Stimulated activated CD4-positive, alpha-beta T cell treated with anti-CD3 and anti-CD28 coated beads, TNF-alpha, amount 100 ng/mL, for 1 hour (primary cell): Measurements from ENCODE around the gene MMUT.
A peak's percentile ranks its signal among the peaks of the same experiment; 100 is the strongest.
"Not testable (repeated sequence)": the region's sequence is repeated elsewhere in the genome, so short reads cannot be mapped to it uniquely, and the experiment has no call there.

Experiments used
- DNase-seq, 3 donors: peaks; one replicate each; pipeline ENCODE4 v3.0.0-alpha.2; 2020; ENCODE audit warnings: low read depth in 3 of 3, low spot score in 1 of 3

The MMUT gene

GRCh38 chr6:49430187-49430586, 32.9 kb downstream of the MMUT start:
- no peak for DNase-seq

- no peak for DNase-seq
Measured at GRCh38 chr6:49423817-49424216, 39.2 kb downstream of the MMUT start.

- no peak for DNase-seq
Measured at GRCh38 chr6:49416195-49416594, 46.9 kb downstream of the MMUT start.

GRCh38 chr6:49415358-49415757, 47.7 kb downstream of the MMUT start:
- no peak for DNase-seq

GRCh38 chr6:49410564-49410963, 52.5 kb downstream of the MMUT start:
- no peak for DNase-seq

GRCh38 chr6:49409951-49410542, 53.0 kb downstream of the MMUT start:
- DNase-seq: peak in 2 of 3 donors; percentile 2 to 44

- DNase-seq: no peak
Measured at GRCh38 chr6:49406250-49406970, 56.6 kb downstream of the MMUT start.

- no peak for DNase-seq
Measured at GRCh38 chr6:49401063-49401462, 62.0 kb downstream of the MMUT start.

GRCh38 chr6:49386667-49387508, 76.2 kb downstream of the MMUT start:
- not testable (repeated sequence) for DNase-seq

- no peak for DNase-seq
Measured at GRCh38 chr6:49384904-49385303, 78.1 kb downstream of the MMUT start.
